HepG2 (cell line): ENCODE results near the gene RIPK3. TPM values are rescaled to one million over a fixed set of nuclear protein-coding genes. Genes with fewer than 3 reads are reported as not detected.

Source experiments
- TAF15 ChIP-seq: fragments of 200-400 bp; formaldehyde crosslinking; IDR thresholded peaks from one replicate; pipeline ENCODE4 v1.6.1; 2018; ENCODE audit warnings: mild to moderate bottlenecking, low read depth, low read length; ENCODE audit not compliant: poor library complexity, severe bottlenecking
- TP53 ChIP-seq: sonication (generic); formaldehyde crosslinking; conservative IDR thresholded peaks from 2 replicates; pipeline ENCODE4 v1.4.0; 2020; ENCODE audit warnings: missing genetic modification reagents
- ZMAT3 ChIP-seq: sonication (generic); formaldehyde crosslinking; conservative IDR thresholded peaks from 2 replicates; pipeline ENCODE4 v1.7.0; 2021; ENCODE audit warnings: missing genetic modification reagents
- polyA plus RNA-seq, 8 experiments: library from polyadenylated mRNA; depleted of rRNA in 3 of 8; stranded (reverse) in 7 of 8; unstranded in 1 of 8; fragments of >200 nt; fragmentation: Illumina TruSeq in 4 of 8; extraction: Trizol in 4 of 8; gene quantifications; 2 replicates each; pipeline versions ENCODE4 v1.2.1 to v1.2.3, GENCODE V29; 2011 to 2016; ENCODE audit warnings: low read depth in 4 of 8, missing spikeins in 1 of 8, mixed read lengths in 1 of 8; ENCODE audit not compliant: insufficient read depth in 1 of 8
- total RNA-seq, 5 experiments: library from RNA; depleted of rRNA; stranded (reverse); fragments of >200 nt; fragmentation: Illumina TruSeq; extraction: Trizol; gene quantifications; 2 replicates each; pipeline ENCODE4 v1.2.3, GENCODE V29; 2016; ENCODE audit warnings: low read depth in 1 of 5
- TF ChIP-seq, protein P1 (sequence below): sonication (generic); formaldehyde crosslinking; IDR thresholded peaks from 2 replicates; pipeline ENCODE4 v1.5.0; 2020; ENCODE audit warnings: missing genetic modification reagents, mild to moderate bottlenecking, borderline replicate concordance
- TF ChIP-seq, protein P2 (sequence below): sonication (generic); formaldehyde crosslinking; IDR thresholded peaks from 2 replicates; pipeline ENCODE4 v1.9.0; 2021; ENCODE audit warnings: mild to moderate bottlenecking, missing genetic modification reagents
- TF ChIP-seq, protein P3 (sequence below): sonication (generic); formaldehyde crosslinking; IDR thresholded peaks from 2 replicates; pipeline ENCODE4 v1.5.1; 2020; ENCODE audit warnings: mild to moderate bottlenecking, missing genetic modification reagents, moderate library complexity
- TF ChIP-seq, protein P4 (sequence below): sonication (generic); formaldehyde crosslinking; IDR thresholded peaks from 2 replicates; pipeline ENCODE4 v1.8.0; 2022; ENCODE audit warnings: mild to moderate bottlenecking, missing genetic modification reagents

RIPK3 gene
- total and polyA plus RNA-seq, 2 of the 13 experiments (the other 11 are each of a cell fraction or from before 2014, with no cell fraction given): not detected

DNA sequence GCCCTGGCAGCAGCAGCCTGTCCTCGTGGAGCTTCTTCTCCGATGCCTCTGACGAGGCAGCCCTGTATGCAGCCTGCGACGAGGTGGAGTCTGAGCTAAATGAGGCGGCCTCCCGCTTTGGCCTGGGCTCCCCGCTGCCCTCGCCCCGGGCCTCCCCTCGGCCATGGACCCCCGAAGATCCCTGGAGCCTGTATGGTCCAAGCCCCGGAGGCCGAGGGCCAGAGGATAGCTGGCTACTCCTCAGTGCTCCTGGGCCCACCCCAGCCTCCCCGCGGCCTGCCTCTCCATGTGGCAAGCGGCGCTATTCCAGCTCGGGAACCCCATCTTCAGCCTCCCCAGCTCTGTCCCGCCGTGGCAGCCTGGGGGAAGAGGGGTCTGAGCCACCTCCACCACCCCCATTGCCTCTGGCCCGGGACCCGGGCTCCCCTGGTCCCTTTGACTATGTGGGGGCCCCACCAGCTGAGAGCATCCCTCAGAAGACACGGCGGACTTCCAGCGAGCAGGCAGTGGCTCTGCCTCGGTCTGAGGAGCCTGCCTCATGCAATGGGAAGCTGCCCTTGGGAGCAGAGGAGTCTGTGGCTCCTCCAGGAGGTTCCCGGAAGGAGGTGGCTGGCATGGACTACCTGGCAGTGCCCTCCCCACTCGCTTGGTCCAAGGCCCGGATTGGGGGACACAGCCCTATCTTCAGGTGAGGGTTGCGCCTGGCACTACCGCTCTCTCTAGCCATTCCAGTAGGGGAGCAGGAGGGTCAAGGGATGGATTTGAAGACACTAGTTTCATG is 30.3 kb upstream of the RIPK3 start (continued):
- TF ChIP-seq, protein P1, sequence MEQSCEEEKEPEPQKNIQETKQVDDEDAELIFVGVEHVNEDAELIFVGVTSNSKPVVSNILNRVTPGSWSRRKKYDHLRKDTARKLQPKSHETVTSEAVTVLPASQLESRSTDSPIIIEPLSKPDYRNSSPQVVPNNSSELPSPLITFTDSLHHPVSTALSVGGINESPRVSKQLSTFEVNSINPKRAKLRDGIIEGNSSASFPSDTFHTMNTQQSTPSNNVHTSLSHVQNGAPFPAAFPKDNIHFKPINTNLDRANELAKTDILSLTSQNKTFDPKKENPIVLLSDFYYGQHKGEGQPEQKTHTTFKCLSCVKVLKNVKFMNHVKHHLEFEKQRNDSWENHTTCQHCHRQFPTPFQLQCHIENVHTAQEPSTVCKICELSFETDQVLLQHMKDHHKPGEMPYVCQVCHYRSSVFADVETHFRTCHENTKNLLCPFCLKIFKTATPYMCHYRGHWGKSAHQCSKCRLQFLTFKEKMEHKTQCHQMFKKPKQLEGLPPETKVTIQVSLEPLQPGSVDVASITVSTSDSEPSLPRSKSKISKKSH: peak; percentile 17; the same call in 1 of the 2 replicates
- TF ChIP-seq, protein P2, sequence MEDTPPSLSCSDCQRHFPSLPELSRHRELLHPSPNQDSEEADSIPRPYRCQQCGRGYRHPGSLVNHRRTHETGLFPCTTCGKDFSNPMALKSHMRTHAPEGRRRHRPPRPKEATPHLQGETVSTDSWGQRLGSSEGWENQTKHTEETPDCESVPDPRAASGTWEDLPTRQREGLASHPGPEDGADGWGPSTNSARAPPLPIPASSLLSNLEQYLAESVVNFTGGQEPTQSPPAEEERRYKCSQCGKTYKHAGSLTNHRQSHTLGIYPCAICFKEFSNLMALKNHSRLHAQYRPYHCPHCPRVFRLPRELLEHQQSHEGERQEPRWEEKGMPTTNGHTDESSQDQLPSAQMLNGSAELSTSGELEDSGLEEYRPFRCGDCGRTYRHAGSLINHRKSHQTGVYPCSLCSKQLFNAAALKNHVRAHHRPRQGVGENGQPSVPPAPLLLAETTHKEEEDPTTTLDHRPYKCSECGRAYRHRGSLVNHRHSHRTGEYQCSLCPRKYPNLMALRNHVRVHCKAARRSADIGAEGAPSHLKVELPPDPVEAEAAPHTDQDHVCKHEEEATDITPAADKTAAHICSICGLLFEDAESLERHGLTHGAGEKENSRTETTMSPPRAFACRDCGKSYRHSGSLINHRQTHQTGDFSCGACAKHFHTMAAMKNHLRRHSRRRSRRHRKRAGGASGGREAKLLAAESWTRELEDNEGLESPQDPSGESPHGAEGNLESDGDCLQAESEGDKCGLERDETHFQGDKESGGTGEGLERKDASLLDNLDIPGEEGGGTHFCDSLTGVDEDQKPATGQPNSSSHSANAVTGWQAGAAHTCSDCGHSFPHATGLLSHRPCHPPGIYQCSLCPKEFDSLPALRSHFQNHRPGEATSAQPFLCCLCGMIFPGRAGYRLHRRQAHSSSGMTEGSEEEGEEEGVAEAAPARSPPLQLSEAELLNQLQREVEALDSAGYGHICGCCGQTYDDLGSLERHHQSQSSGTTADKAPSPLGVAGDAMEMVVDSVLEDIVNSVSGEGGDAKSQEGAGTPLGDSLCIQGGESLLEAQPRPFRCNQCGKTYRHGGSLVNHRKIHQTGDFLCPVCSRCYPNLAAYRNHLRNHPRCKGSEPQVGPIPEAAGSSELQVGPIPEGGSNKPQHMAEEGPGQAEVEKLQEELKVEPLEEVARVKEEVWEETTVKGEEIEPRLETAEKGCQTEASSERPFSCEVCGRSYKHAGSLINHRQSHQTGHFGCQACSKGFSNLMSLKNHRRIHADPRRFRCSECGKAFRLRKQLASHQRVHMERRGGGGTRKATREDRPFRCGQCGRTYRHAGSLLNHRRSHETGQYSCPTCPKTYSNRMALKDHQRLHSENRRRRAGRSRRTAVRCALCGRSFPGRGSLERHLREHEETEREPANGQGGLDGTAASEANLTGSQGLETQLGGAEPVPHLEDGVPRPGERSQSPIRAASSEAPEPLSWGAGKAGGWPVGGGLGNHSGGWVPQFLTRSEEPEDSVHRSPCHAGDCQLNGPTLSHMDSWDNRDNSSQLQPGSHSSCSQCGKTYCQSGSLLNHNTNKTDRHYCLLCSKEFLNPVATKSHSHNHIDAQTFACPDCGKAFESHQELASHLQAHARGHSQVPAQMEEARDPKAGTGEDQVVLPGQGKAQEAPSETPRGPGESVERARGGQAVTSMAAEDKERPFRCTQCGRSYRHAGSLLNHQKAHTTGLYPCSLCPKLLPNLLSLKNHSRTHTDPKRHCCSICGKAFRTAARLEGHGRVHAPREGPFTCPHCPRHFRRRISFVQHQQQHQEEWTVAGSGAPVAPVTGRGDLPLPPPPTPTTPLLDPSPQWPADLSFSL: no peak
- TF ChIP-seq, protein P3, sequence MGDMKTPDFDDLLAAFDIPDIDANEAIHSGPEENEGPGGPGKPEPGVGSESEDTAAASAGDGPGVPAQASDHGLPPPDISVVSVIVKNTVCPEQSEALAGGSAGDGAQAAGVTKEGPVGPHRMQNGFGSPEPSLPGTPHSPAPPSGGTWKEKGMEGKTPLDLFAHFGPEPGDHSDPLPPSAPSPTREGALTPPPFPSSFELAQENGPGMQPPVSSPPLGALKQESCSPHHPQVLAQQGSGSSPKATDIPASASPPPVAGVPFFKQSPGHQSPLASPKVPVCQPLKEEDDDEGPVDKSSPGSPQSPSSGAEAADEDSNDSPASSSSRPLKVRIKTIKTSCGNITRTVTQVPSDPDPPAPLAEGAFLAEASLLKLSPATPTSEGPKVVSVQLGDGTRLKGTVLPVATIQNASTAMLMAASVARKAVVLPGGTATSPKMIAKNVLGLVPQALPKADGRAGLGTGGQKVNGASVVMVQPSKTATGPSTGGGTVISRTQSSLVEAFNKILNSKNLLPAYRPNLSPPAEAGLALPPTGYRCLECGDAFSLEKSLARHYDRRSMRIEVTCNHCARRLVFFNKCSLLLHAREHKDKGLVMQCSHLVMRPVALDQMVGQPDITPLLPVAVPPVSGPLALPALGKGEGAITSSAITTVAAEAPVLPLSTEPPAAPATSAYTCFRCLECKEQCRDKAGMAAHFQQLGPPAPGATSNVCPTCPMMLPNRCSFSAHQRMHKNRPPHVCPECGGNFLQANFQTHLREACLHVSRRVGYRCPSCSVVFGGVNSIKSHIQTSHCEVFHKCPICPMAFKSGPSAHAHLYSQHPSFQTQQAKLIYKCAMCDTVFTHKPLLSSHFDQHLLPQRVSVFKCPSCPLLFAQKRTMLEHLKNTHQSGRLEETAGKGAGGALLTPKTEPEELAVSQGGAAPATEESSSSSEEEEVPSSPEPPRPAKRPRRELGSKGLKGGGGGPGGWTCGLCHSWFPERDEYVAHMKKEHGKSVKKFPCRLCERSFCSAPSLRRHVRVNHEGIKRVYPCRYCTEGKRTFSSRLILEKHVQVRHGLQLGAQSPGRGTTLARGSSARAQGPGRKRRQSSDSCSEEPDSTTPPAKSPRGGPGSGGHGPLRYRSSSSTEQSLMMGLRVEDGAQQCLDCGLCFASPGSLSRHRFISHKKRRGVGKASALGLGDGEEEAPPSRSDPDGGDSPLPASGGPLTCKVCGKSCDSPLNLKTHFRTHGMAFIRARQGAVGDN (CRISPR knock-in tag): 0 out of 2 replicates have a peak, but pooled peaks have one; percentile 15
- TF ChIP-seq TP53 (CRISPR knock-in tag): no peak
- TF ChIP-seq, protein P4, sequence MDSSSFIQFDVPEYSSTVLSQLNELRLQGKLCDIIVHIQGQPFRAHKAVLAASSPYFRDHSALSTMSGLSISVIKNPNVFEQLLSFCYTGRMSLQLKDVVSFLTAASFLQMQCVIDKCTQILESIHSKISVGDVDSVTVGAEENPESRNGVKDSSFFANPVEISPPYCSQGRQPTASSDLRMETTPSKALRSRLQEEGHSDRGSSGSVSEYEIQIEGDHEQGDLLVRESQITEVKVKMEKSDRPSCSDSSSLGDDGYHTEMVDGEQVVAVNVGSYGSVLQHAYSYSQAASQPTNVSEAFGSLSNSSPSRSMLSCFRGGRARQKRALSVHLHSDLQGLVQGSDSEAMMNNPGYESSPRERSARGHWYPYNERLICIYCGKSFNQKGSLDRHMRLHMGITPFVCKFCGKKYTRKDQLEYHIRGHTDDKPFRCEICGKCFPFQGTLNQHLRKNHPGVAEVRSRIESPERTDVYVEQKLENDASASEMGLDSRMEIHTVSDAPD (CRISPR knock-in tag): no peak
- TF ChIP-seq ZMAT3 (CRISPR knock-in tag): no peak
- TF ChIP-seq TAF15: no peak
